T-helper 2 cell treated with Interferon-gamma antibody and Interleukin-4, amounts not matched to agents 100 ng/mL and 5 ng/mL, for 36 hours (primary cell): ENCODE results near the gene CELSR2. TPM values are rescaled to one million over a fixed set of nuclear protein-coding genes. Genes with fewer than 3 reads are reported as not detected.
"Not testable (repeated sequence)": the region's sequence is repeated elsewhere in the genome, so short reads cannot be mapped to it uniquely, and the experiment has no call there.

ENCODE experiments used
- intact Hi-C: fragments of 100-400 bp; cut with micrococcal nuclease; formaldehyde crosslinking; loops from one replicate; pipeline ENCODE4 v1.15.1; 2023
- total RNA-seq: library from RNA; stranded (reverse); gene quantifications from 2 replicates; pipeline ENCODE4 v1.2.3, GENCODE V29; 2022

CELSR2 gene
- total RNA-seq, 1 donor from 2014 or later: 3.7 TPM

- intact Hi-C loops: no loop called here
Observed at GRCh38 chr1:109298666-109299557, 49.6 kb downstream of the CELSR2 start.

- intact Hi-C loops: no loop called here
Observed at GRCh38 chr1:109299558-109300343, 50.4 kb downstream of the CELSR2 start.

- intact Hi-C loops: no loop called here
Observed at GRCh38 chr1:109300650-109301151, 51.4 kb downstream of the CELSR2 start.

- intact Hi-C loops: no loop called here
Observed at GRCh38 chr1:109301874-109302273, 52.5 kb downstream of the CELSR2 start.

GRCh38 chr1:109304226-109304920 lies 55.0 kb downstream of the CELSR2 start:
- intact Hi-C loops: no loop called here

GRCh38 chr1:109305991-109306390 lies 56.7 kb downstream of the CELSR2 start:
- intact Hi-C loops: not testable (repeated sequence)

GRCh38 chr1:109306832-109307273 lies 57.5 kb downstream of the CELSR2 start, which contains the start of gene MYBPHL:
Gene MYBPHL (minus strand): TSS chr1:109307011. CDS start chr1:109306991, 20 bp downstream.
- intact Hi-C loops: no loop called here

- intact Hi-C loops: no loop called here
Observed at GRCh38 chr1:109307274-109308021, 58.1 kb downstream of the CELSR2 start.

GRCh38 chr1:109309347-109309746 lies 60.0 kb downstream of the CELSR2 start:
- intact Hi-C loops: no loop called here

GRCh38 chr1:109312246-109312645 lies 62.9 kb downstream of the CELSR2 start:
- intact Hi-C loops: no loop called here

GRCh38 chr1:109312978-109313775 lies 63.8 kb downstream of the CELSR2 start:
- intact Hi-C loops: no loop called here

- intact Hi-C loops: no loop called here
Observed at GRCh38 chr1:109314795-109315194, 65.5 kb downstream of the CELSR2 start.

- intact Hi-C loops: no loop called here
Observed at GRCh38 chr1:109315288-109315687, 65.9 kb downstream of the CELSR2 start.

- intact Hi-C loops: no loop called here
Observed at GRCh38 chr1:109316506-109316905, 67.2 kb downstream of the CELSR2 start.

GRCh38 chr1:109319114-109319513 lies 69.8 kb downstream of the CELSR2 start:
- intact Hi-C loops: no loop called here

GRCh38 chr1:109322974-109323373 lies 73.6 kb downstream of the CELSR2 start:
- intact Hi-C loops: no loop called here
